ENCODE results near the gene ANTXR2. TPM values are rescaled to one million over a fixed set of nuclear protein-coding genes. Genes with fewer than 3 reads are reported as not detected.
"Not testable (repeated sequence)": the region's sequence is repeated elsewhere in the genome, so short reads cannot be mapped to it uniquely, and the experiment has no call there.

The ANTXR2 gene
- total RNA-seq, 2 donors from 2014 or later = 47.4 to 121 TPM

GRCh38 chr4:80004319-80004718 is 68.7 kb downstream of the ANTXR2 start:
- no peak overlapping the region for H3K9ac ChIP-seq (ENCODE audit: low read depth in 2 of 2, low read length in 2 of 2)
- H3K36me3 ChIP-seq = no peaks in the 10 kb centered on the region
- H3K9me3 ChIP-seq = no peaks in the 10 kb centered on the region
- H3K27ac ChIP-seq = no peak overlapping the region
- intact Hi-C loops (cut with DNase I) = no loop called here
- no peak overlapping the region for H3K4me3 ChIP-seq
- H3K27me3 ChIP-seq = no peaks in the 10 kb centered on the region
- no peaks in the 10 kb centered on the region for H3K4me1 ChIP-seq
- no peak for TF ChIP-seq CTCF (IDR thresholded peaks at IDR 0.05)
- DNase-seq = no peak

GRCh38 chr4:80002559-80002958 is 70.5 kb downstream of the ANTXR2 start:
- not testable (repeated sequence) for H3K27ac ChIP-seq

GRCh38 chr4:79999048-79999447 is 74.0 kb downstream of the ANTXR2 start:
- H3K9me3 ChIP-seq; DNase-seq; H3K4me1 ChIP-seq; H3K36me3 ChIP-seq; H3K4me3 ChIP-seq; intact Hi-C loops (cut with DNase I); H3K27ac ChIP-seq; H3K27me3 ChIP-seq; H3K9ac ChIP-seq (ENCODE audit: low read depth in 2 of 2, low read length in 2 of 2): not testable (repeated sequence)

More at GRCh38 chr4:80002559-80002958, 70.5 kb downstream of the ANTXR2 start:
- DNase-seq; H3K4me3 ChIP-seq; H3K4me1 ChIP-seq; intact Hi-C loops (cut with DNase I); H3K36me3 ChIP-seq; H3K9me3 ChIP-seq; H3K9ac ChIP-seq (ENCODE audit: low read depth in 2 of 2, low read length in 2 of 2); H3K27me3 ChIP-seq: not testable (repeated sequence)

- Histone ChIP-seq H3K4me3 (no peak overlapping the region), H3K9ac (ENCODE audit: low read depth in 2 of 2, low read length in 2 of 2) (no peak overlapping the region), H3K4me1 (no peaks in the 10 kb centered on the region), H3K9me3 (no peaks in the 10 kb centered on the region), H3K27ac (no peak overlapping the region), H3K36me3 (no peaks in the 10 kb centered on the region), H3K27me3 (no peaks in the 10 kb centered on the region)
- no peak for TF ChIP-seq CTCF (IDR thresholded peaks at IDR 0.05)
- intact Hi-C loops (cut with DNase I) = no loop called here
- DNase-seq = no peak
Observed at GRCh38 chr4:79998201-79998600, 74.8 kb downstream of the ANTXR2 start.

GRCh38 chr4:79996851-79997250 is 76.2 kb downstream of the ANTXR2 start:
- intact Hi-C loops (cut with DNase I) = no loop called here
- H3K4me1 ChIP-seq = no peaks in the 10 kb centered on the region
- no peaks in the 10 kb centered on the region for H3K9me3 ChIP-seq
- no peak overlapping the region for H3K9ac ChIP-seq (ENCODE audit: low read depth in 2 of 2, low read length in 2 of 2)
- H3K4me3 ChIP-seq = no peak overlapping the region
- H3K36me3 ChIP-seq = no peaks in the 10 kb centered on the region
- DNase-seq = no peak
- H3K27ac ChIP-seq = no peak overlapping the region
- H3K27me3 ChIP-seq = no peaks in the 10 kb centered on the region
- no peak for TF ChIP-seq CTCF (IDR thresholded peaks at IDR 0.05)

GRCh38 chr4:79993476-79993875 is 79.6 kb downstream of the ANTXR2 start:
- no peaks in the 10 kb centered on the region for H3K9me3 ChIP-seq
- no peak for DNase-seq
- H3K4me1 ChIP-seq = no peaks in the 10 kb centered on the region
- H3K9ac ChIP-seq (ENCODE audit: low read depth in 2 of 2, low read length in 2 of 2) = no peak overlapping the region
- H3K27ac ChIP-seq = no peak overlapping the region
- no peaks in the 10 kb centered on the region for H3K36me3 ChIP-seq
- no peak for TF ChIP-seq CTCF (IDR thresholded peaks at IDR 0.05)
- intact Hi-C loops (cut with DNase I) = no loop called here
- no peak overlapping the region for H3K4me3 ChIP-seq
- no peaks in the 10 kb centered on the region for H3K27me3 ChIP-seq

GRCh38 chr4:79991601-79992000 is 81.4 kb downstream of the ANTXR2 start:
- Histone ChIP-seq H3K36me3 (no peaks in the 10 kb centered on the region), H3K27me3 (no peaks in the 10 kb centered on the region), H3K27ac (no peak overlapping the region), H3K9me3 (no peaks in the 10 kb centered on the region), H3K9ac (ENCODE audit: low read depth in 2 of 2, low read length in 2 of 2) (no peak overlapping the region), H3K4me3 (no peak overlapping the region), H3K4me1 (no peaks in the 10 kb centered on the region)
- DNase-seq = no peak
- TF ChIP-seq CTCF (IDR thresholded peaks at IDR 0.05) = no peak
- intact Hi-C loops (cut with DNase I) = no loop called here

GRCh38 chr4:79991100-79991499 is 81.9 kb downstream of the ANTXR2 start:
- H3K36me3 ChIP-seq; H3K4me3 ChIP-seq; H3K27ac ChIP-seq; H3K9me3 ChIP-seq; H3K9ac ChIP-seq (ENCODE audit: low read depth in 2 of 2, low read length in 2 of 2); H3K4me1 ChIP-seq; H3K27me3 ChIP-seq; DNase-seq; intact Hi-C loops (cut with DNase I): not testable (repeated sequence)

All from colonic mucosa (tissue), 4 donors.